Thyroid gland (tissue), 4 donors: ENCODE results near the gene MRPL37. TPM values are rescaled to one million over a fixed set of nuclear protein-coding genes. Genes with fewer than 3 reads are reported as not detected.

Experiments
- DNase-seq, 2 donors: peaks; one replicate each; pipeline ENCODE4 v3.0.0-alpha.2; 2019
- H3K27ac ChIP-seq, 3 donors: fragments of 200-600 bp; sonication (generic); 1 replicate in 2 of 3; 2 replicates in 1 of 3; pipeline ENCODE4 v1.5.1; 2016 to 2019; ENCODE audit warnings: mild to moderate bottlenecking in 1 of 3, moderate library complexity in 1 of 3
- H3K27me3 ChIP-seq: fragments of 200-600 bp; sonication (generic); one replicate; pipeline ENCODE4 v1.5.1; 2019
- H3K36me3 ChIP-seq, 2 donors: fragments of 200-600 bp; sonication (generic); one replicate each; pipeline ENCODE4 v1.5.1; 2016 to 2019
- H3K4me1 ChIP-seq, 2 donors: fragments of 200-600 bp; sonication (generic); one replicate each; pipeline ENCODE4 v1.5.1; 2017 to 2019
- H3K4me3 ChIP-seq, 3 donors: fragments of 200-600 bp; sonication (generic); replicated peaks in 1 of 3; 1 replicate in 2 of 3; 2 replicates in 1 of 3; pipeline ENCODE4 v1.5.1; 2016; ENCODE audit warnings: mild to moderate bottlenecking in 1 of 3
- H3K9me3 ChIP-seq: fragments of 200-600 bp; sonication (generic); one replicate; pipeline ENCODE4 v1.5.1; 2017
- CTCF ChIP-seq, 6 experiments: fragments of 200-600 bp in 3 of 6; fragments of 450-650 bp in 3 of 6; sonication (generic) in 3 of 6; IDR thresholded peaks; one replicate each; pipeline ENCODE4 v1.5.1; 2016 to 2019; ENCODE audit warnings: antibody characterized with exemption in 6 of 6, mild to moderate bottlenecking in 2 of 6, inconsistent platforms in 1 of 6, moderate library complexity in 1 of 6
- POLR2A ChIP-seq, 2 donors: fragments of 450-650 bp; IDR thresholded peaks; one replicate each; pipeline ENCODE4 v1.6.1; 2017; ENCODE audit warnings: antibody characterized with exemption in 2 of 2, mild to moderate bottlenecking in 2 of 2, moderate library complexity in 1 of 2
- WGBS, 2 donors: methylation state at CpG; one replicate each; pipeline ENCODE4 v1.1.5; 2017; 5-methylcytosine and 5-hydroxymethylcytosine counted together
- intact Hi-C: fragments of 100-400 bp; cut with DNase I; formaldehyde crosslinking; loops from one replicate; pipeline ENCODE4 v1.15.1; 2023
- total RNA-seq, 4 donors: library from RNA; depleted of rRNA; stranded (reverse); fragments of >200 nt; gene quantifications; one replicate each; pipeline ENCODE4 v1.2.3, GENCODE V29; 2016

MRPL37 gene
- total RNA-seq, 4 donors from 2014 or later, result 29.8 to 71.3 (median 48.0) TPM

- H3K9me3 ChIP-seq, result no peaks in the 10 kb centered on the region
- DNase-seq, result no peak
- H3K4me1 ChIP-seq, result peaks cover 0 to 4% of the 10 kb centered on the region in 2 donors
- 81 to 84% methylated on average over 5 of the region's 5 CpGs for WGBS, 2 donors
- no peak overlapping the region for H3K4me3 ChIP-seq
- peak overlapping the region in 1 of 3 donors; percentile 12 for H3K27ac ChIP-seq
- no peak for TF ChIP-seq POLR2A (IDR thresholded peaks at IDR 0.05)
- intact Hi-C loops, result no loop called here
- H3K27me3 ChIP-seq, result no peaks in the 10 kb centered on the region
- no peaks in the 10 kb centered on the region for H3K36me3 ChIP-seq
Measured at GRCh38 chr1:54253480-54253879, 53.5 kb downstream of the MRPL37 start.

- Histone ChIP-seq H3K9me3 (no peaks in the 10 kb centered on the region), H3K36me3 (no peaks in the 10 kb centered on the region), H3K4me1 (peaks cover 0 to 4% of the 10 kb centered on the region in 2 donors), H3K4me3 (no peak overlapping the region), H3K27me3 (no peaks in the 10 kb centered on the region), H3K27ac (peak overlapping the region in 1 of 3 donors; percentile 12)
- WGBS, 2 donors, result 65 to 74% methylated on average over 10 of the region's 10 CpGs
- no peak for TF ChIP-seq POLR2A (IDR thresholded peaks at IDR 0.05)
- TF ChIP-seq CTCF (IDR thresholded peaks at IDR 0.05), result no peak
- DNase-seq, result peak in 1 of 2 donors; percentile 41
- intact Hi-C loops, result no loop called here
Measured at GRCh38 chr1:54254055-54254454, 54.1 kb downstream of the MRPL37 start.

GRCh38 chr1:54255026-54255702 is 55.2 kb downstream of the MRPL37 start:
- H3K4me1 ChIP-seq, result peaks cover 0 to 4% of the 10 kb centered on the region in 2 donors
- intact Hi-C loops, result no loop called here
- no peaks in the 10 kb centered on the region for H3K27me3 ChIP-seq
- H3K9me3 ChIP-seq, result no peaks in the 10 kb centered on the region
- no peak for DNase-seq
- no peak overlapping the region for H3K27ac ChIP-seq
- TF ChIP-seq CTCF (IDR thresholded peaks at IDR 0.05), result no peak
- no peak for TF ChIP-seq POLR2A (IDR thresholded peaks at IDR 0.05)
- no peaks in the 10 kb centered on the region for H3K36me3 ChIP-seq
- H3K4me3 ChIP-seq, result no peak overlapping the region
- 89 to 90% methylated on average over 9 of the region's 9 CpGs for WGBS, 2 donors

GRCh38 chr1:54256522-54257345 is 56.8 kb downstream of the MRPL37 start:
- TF ChIP-seq POLR2A (IDR thresholded peaks at IDR 0.05), result no peak
- Histone ChIP-seq H3K27me3 (no peaks in the 10 kb centered on the region), H3K36me3 (no peaks in the 10 kb centered on the region), H3K9me3 (no peaks in the 10 kb centered on the region), H3K4me1 (no peaks in the 10 kb centered on the region), H3K27ac (no peak overlapping the region), H3K4me3 (no peak overlapping the region)
- no peak for DNase-seq
- 89 to 94% methylated on average over 13 of the region's 13 CpGs for WGBS, 2 donors
- intact Hi-C loops, result no loop called here

GRCh38 chr1:54257346-54257620 is 57.3 kb downstream of the MRPL37 start:
- intact Hi-C loops, result no loop called here
- H3K9me3 ChIP-seq, result no peaks in the 10 kb centered on the region
- WGBS, 2 donors, result 82 to 91% methylated on average over 10 of the region's 10 CpGs
- no peaks in the 10 kb centered on the region for H3K4me1 ChIP-seq
- no peaks in the 10 kb centered on the region for H3K27me3 ChIP-seq
- no peaks in the 10 kb centered on the region for H3K36me3 ChIP-seq
- H3K27ac ChIP-seq, result no peak overlapping the region
- no peak overlapping the region for H3K4me3 ChIP-seq
- DNase-seq, result no peak
- TF ChIP-seq CTCF (IDR thresholded peaks at IDR 0.05) (no peak), POLR2A (IDR thresholded peaks at IDR 0.05) (no peak)

GRCh38 chr1:54257876-54258275 is 57.9 kb downstream of the MRPL37 start:
- peaks cover 4 to 5% of the 10 kb centered on the region in 2 donors for H3K4me1 ChIP-seq
- TF ChIP-seq CTCF (IDR thresholded peaks at IDR 0.05) (no peak), POLR2A (IDR thresholded peaks at IDR 0.05) (no peak)
- no peak overlapping the region for H3K4me3 ChIP-seq
- no peaks in the 10 kb centered on the region for H3K36me3 ChIP-seq
- WGBS, 2 donors, result 93 to 94% methylated on average over 23 of the region's 23 CpGs
- DNase-seq, result no peak
- intact Hi-C loops, result no loop called here
- no peak overlapping the region for H3K27ac ChIP-seq
- H3K9me3 ChIP-seq, result no peaks in the 10 kb centered on the region
- H3K27me3 ChIP-seq, result no peaks in the 10 kb centered on the region
